WTC11 (cell line): Measurements from ENCODE around the gene CPXM2.

Experiments used
- CTCF ChIP-seq: fragments of 200-600 bp; IDR thresholded peaks from 2 replicates; pipeline ENCODE4 v1.8.0; 2022; ENCODE audit warnings: antibody characterized with exemption
- FOXJ3 ChIP-seq: sonication (generic); formaldehyde crosslinking; IDR thresholded peaks from 2 replicates; pipeline ENCODE4 v1.9.0; 2021; ENCODE audit warnings: missing genetic modification reagents, mild to moderate bottlenecking, borderline replicate concordance
- SMAD4 ChIP-seq: sonication (generic); formaldehyde crosslinking; IDR thresholded peaks from 2 replicates; pipeline ENCODE4 v1.8.0; 2022; ENCODE audit warnings: mild to moderate bottlenecking, missing genetic modification reagents

- no peak for TF ChIP-seq SMAD4 (CRISPR knock-in tag)
- TF ChIP-seq CTCF: no peak
- TF ChIP-seq FOXJ3 (CRISPR knock-in tag): no peak
These were observed 117.4 kb downstream of the CPXM2 start for GRCh38 chr10:123774132-123774742.
